ENCODE measurements around the gene SRSF9. TPM values are rescaled to one million over a fixed set of nuclear protein-coding genes. Genes with fewer than 3 reads are reported as not detected.
"Not testable (repeated sequence)": the region's sequence is repeated elsewhere in the genome, so short reads cannot be mapped to it uniquely, and the experiment has no call there.

The SRSF9 gene
- polyA plus RNA-seq, 4 donors = 212 to 273 (median 244) TPM

- DNase-seq (ENCODE audit: low read depth in 4 of 4, low spot score in 2 of 4) = no peak
Measured at GRCh38 chr12:120455302-120455701, 14.2 kb downstream of the SRSF9 start.

GRCh38 chr12:120453977-120454376 lies 15.6 kb downstream of the SRSF9 start:
- no peak for DNase-seq (ENCODE audit: low read depth in 4 of 4, low spot score in 2 of 4)

GRCh38 chr12:120453060-120453750 lies 16.3 kb downstream of the SRSF9 start:
- DNase-seq (ENCODE audit: low read depth in 4 of 4, low spot score in 2 of 4) = no peak

GRCh38 chr12:120452524-120452923 lies 17.0 kb downstream of the SRSF9 start:
- not testable (repeated sequence) for DNase-seq (ENCODE audit: low read depth in 4 of 4, low spot score in 2 of 4)

DNA sequence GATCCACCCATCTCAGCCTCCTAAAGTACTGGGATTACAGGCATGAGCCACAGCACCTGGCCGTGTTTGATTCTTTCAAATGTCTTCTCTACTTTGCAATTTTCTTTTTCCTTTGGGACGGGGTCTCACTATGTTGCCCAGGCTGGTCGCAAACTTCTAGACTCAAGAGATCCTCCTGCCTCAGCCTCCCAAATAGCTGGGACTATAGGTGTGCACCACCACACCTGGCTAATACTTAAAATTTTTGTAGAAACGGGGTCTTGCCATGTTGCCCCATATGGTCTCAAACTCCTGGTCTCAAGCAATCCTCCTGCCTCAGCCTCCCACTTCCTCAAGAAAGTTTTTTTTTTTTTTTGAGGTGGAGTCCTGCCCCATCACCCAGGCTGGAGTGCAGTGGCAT lies 21.6 kb downstream of the SRSF9 start:
- no peak for DNase-seq (ENCODE audit: low read depth in 4 of 4, low spot score in 2 of 4)

DNA sequence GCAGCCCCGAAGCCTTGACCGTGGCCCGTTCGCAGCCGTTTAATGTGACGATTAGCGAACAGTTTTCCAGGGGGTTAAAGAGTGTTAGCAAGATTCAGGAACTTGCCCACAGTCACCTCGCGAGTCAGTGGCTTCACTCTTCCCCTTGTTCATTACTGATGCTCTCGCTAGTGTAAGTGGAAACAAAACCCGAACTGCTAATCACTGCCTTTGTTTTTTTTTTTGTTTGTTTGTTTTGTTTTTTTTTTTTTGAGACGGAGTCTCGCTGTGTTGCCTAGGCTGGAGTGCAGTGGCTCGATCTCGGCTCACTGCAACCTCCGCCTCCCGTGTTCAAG lies 22.7 kb downstream of the SRSF9 start:
- DNase-seq (ENCODE audit: low read depth in 4 of 4, low spot score in 2 of 4) = not testable (repeated sequence)

DNA sequence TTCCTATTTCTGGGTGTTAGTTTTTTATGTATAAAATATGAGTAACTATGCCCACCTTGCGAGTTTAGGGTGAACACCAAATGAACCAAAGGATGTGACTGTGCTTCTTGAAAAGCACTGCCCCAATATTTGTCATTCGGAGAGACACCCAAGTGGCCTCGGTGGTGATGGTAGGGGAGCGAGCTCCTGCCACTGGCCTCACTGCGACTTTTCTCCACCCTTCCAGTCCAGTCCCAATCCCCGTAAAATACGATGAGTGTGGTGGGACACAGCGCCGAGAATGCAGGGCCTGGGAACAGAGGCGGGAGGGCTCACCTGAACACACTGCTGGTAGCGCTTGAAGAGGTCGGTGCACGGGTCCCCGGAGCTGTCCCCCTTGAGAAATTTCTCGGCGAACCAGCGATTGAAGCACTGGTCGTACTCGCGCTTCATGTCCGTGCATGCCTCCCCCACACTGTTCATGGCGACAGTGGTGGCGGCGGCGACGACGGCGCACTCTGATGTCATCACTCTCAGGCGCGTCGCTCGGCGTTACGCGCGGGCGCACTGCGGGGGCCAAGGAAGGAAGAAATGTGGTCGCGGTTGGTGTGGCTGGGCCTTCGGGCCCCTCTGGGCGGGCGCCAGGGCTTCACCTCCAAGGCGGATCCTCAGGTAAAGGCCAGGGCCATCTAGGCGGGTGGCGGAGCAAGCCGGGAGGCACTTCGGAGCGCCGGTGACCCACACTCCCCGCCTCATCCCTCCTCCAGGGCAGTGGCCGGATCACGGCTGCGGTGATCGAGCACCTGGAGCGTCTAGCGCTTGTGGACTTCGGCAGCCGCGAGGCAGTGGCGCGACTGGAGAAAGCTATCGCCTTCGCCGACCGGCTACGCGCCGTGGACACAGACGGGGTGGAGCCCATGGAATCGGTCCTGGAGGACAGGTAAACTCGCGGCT lies 23.4 kb downstream of the SRSF9 start, which contains the start of the genes GATC and TRIAP1:
TSS of gene GATC (plus strand) at position 534 of the 933 bp plus-strand sequence. CDS start at position 571, 37 bp downstream.
TSS of gene TRIAP1 (minus strand) at position 474 of the 933 bp plus-strand sequence. CDS start at position 462, 12 bp downstream.
- DNase-seq (ENCODE audit: low read depth in 4 of 4, low spot score in 2 of 4) = peak in 3 of 4 donors; percentile 72 to 83 (median 75)

- no peak for DNase-seq (ENCODE audit: low read depth in 4 of 4, low spot score in 2 of 4)
Measured at GRCh38 chr12:120444676-120445075, 24.9 kb downstream of the SRSF9 start.

- peak in 1 of 4 donors; percentile 21 for DNase-seq (ENCODE audit: low read depth in 4 of 4, low spot score in 2 of 4)
Measured at GRCh38 chr12:120439646-120440247, 29.8 kb downstream of the SRSF9 start.

GRCh38 chr12:120438495-120439198 lies 30.9 kb downstream of the SRSF9 start:
- DNase-seq (ENCODE audit: low read depth in 4 of 4, low spot score in 2 of 4) = no peak

- peak; percentile 69 to 92 (median 88) for DNase-seq (ENCODE audit: low read depth in 4 of 4, low spot score in 2 of 4)
Measured at GRCh38 chr12:120437735-120438494, 31.6 kb downstream of the SRSF9 start, which contains the start of gene COX6A1. TSS of gene COX6A1 (plus strand) at chr12:120438113. CDS start at chr12:120438127, 14 bp downstream.

GRCh38 chr12:120432772-120433525 lies 36.6 kb downstream of the SRSF9 start:
- DNase-seq (ENCODE audit: low read depth in 4 of 4, low spot score in 2 of 4) = no peak

GRCh38 chr12:120429368-120429767 lies 40.2 kb downstream of the SRSF9 start:
- no peak for DNase-seq (ENCODE audit: low read depth in 4 of 4, low spot score in 2 of 4)

DNA sequence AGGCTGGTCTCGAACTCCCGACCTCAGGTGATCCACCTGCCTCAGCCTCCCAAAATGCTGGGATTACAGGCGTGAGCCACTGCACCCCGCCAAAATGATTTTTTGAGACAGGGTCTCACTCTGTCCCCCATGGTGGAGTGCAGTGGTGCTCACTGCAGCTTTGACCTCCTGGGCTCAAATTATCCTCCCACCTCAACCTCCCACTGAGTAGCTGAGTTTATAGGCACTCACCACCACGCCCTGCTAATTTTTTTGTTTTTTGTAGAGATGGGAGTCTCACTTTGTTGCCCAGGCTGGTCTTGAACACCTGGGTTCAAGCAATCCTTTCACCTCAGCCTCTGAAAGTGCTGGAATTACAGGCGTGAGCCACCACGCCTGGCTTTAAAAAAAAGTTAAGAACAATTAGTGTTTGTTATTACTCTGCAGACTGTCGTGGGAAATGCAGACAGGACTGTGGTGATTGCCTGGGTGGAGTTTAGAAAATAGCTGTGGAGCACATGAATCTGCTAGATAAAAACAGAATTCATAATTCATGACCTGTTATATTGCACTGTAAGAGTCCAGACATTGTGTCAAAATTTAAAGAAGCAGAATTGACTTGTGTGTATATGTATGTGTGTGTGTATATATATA lies 40.8 kb downstream of the SRSF9 start:
- DNase-seq (ENCODE audit: low read depth in 4 of 4, low spot score in 2 of 4) = no peak

DNA sequence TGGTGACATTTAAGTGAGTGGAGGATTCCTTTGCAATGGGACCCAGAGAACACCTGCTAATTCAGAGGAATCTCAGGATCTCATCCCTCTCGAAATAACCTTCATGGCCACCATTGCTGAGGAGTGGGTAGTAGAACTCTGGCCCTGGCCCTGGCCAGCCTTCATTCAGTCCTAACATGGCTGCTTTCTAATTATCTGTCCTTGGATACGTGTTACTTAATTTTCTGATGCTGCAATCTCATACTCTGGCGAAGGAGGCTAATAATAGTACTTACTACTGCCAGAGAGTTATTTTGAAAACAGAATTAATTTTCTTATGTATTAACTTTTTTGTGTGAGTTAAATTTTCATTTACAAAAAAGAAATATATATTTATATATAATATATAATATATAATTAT lies 43.8 kb downstream of the SRSF9 start:
- DNase-seq (ENCODE audit: low read depth in 4 of 4, low spot score in 2 of 4) = no peak

DNA sequence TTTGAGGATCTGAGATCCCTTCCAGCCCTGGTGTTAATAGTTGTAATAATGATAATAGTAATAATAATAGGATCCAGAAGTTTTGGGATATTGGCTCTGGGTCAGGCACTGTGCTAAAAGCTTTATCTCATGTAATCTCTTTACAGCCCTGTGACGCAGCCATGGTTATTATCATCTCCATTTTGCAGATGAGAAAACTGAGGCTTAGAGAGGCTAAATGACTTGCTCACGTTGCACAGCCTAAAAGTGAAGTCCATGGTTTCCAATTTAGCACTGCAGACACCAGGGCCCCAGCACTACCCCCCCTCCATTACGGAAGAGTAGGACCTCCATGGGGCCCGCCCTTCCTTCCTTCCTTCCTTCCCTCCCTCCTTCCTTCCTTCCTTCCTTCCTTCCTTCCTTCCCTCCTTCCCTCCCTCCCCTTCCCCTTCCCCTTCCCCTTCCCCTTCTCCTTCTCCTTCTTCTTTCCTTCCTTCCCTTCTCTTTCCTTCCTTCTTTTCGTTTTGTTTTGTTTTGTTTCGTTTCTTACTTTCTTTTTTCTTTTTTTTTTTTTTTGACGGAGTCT lies 46.6 kb downstream of the SRSF9 start:
- DNase-seq (ENCODE audit: low read depth in 4 of 4, low spot score in 2 of 4) = no peak

DNA sequence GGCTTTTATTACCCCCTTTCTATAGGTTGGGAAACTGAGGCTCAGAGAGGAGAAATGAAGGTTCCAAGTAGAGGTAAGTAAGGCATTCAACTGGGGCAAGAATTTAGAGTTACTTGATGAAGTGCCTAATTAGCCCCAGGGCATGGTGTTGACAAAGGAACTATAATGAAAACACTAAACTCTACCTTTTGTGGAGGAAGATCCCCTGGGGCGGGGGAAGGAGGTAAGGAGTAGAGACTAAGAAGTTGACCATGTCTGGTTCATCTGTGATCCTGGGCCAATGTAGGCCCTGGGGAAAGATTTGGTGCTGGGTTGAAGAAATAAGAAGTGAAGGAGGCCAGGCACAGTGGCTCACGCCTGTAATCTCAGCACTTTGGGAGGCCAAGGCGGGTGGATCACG lies 47.8 kb downstream of the SRSF9 start:
- no peak for DNase-seq (ENCODE audit: low read depth in 4 of 4, low spot score in 2 of 4)

- no peak for DNase-seq (ENCODE audit: low read depth in 4 of 4, low spot score in 2 of 4)
Measured at GRCh38 chr12:120417917-120418580, 51.5 kb downstream of the SRSF9 start.
